Measurements from ENCODE around the gene PLEKHM3.
"Not testable (repeated sequence)": the region's sequence is repeated elsewhere in the genome, so short reads cannot be mapped to it uniquely, and the experiment has no call there.

PLEKHM3 gene

GRCh38 chr2:207914716-207915115, 110.6 kb downstream of the PLEKHM3 start:
- Histone ChIP-seq H3K27ac (no peak overlapping the region), H3K4me1 (no peaks in the 10 kb centered on the region), H3K9me3 (no peaks in the 10 kb centered on the region), H4K20me1 (no peaks in the 10 kb centered on the region), H3K4me2 (no peak overlapping the region), H3K27me3 (no peaks in the 10 kb centered on the region), H3K9ac (no peak overlapping the region), H3K36me3 (no peaks in the 10 kb centered on the region), H3K4me3 (no peak overlapping the region)
- no peak for TF ChIP-seq Cebpa-rat (IDR thresholded peaks at IDR 0.05)

DNA sequence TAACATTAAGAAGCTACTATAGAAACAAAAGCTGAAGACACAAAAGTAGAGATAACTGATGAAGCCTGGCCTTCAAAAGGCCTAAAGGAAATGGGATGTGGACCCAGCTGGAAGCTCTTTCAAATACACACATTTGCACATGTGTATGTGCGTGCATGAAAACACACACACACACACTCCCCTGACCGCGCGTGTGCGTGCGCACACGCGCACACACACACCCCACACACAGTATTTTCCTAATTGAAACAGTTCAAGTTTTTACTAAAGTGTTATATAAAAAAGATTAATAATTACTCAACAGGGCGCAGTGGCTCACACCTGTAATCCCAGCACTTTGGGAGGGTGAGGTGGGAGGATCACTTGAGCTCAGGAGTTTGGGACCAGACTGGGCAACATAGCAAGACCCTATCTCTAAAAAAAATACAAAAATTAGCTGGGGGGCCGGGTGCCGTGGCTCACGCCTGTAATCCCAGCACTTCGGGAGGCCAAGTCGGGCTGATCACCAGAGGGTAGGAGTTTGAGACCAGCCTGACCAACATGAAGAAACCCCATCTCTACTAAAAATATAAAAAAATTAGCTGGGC, 111.5 kb downstream of the PLEKHM3 start:
- Histone ChIP-seq H3K4me2 (no peak overlapping the region), H3K4me3 (no peak overlapping the region), H3K27ac (no peak overlapping the region), H3K27me3 (no peaks in the 10 kb centered on the region), H3K9me3 (no peaks in the 10 kb centered on the region), H3K9ac (no peak overlapping the region), H4K20me1 (no peaks in the 10 kb centered on the region), H3K4me1 (no peaks in the 10 kb centered on the region), H3K36me3 (no peaks in the 10 kb centered on the region)
- no peak for TF ChIP-seq Cebpa-rat (IDR thresholded peaks at IDR 0.05)

GRCh38 chr2:207911856-207912255, 113.5 kb downstream of the PLEKHM3 start:
- Histone ChIP-seq H3K4me3 (no peak overlapping the region), H3K9me3 (no peaks in the 10 kb centered on the region), H3K9ac (no peak overlapping the region), H4K20me1 (no peaks in the 10 kb centered on the region), H3K36me3 (no peaks in the 10 kb centered on the region), H3K27ac (no peak overlapping the region), H3K4me2 (no peak overlapping the region), H3K4me1 (no peaks in the 10 kb centered on the region), H3K27me3 (no peaks in the 10 kb centered on the region)
- no peak for TF ChIP-seq Cebpa-rat (IDR thresholded peaks at IDR 0.05)

DNA sequence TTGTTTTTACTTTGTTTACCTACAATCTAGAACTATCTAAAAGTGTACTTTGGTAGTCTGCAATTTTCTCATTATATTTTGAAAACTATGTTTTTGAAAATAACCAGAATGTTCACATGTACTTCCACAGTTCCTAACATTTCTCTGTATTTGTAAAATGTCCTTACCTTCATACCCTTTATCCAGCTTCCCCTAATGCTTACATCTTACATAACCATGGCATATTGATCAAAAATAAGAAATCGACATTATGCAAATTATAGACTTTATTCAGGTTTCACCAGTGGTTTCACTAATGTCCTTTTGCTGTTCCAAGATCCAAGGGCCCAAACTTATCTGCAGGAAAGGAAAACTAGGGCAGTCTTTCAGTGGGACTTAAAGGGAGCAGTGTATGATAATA, 114.1 kb downstream of the PLEKHM3 start:
- no peak for TF ChIP-seq Cebpa-rat (IDR thresholded peaks at IDR 0.05)
- no peak overlapping the region for H3K4me2 ChIP-seq
- H3K36me3 ChIP-seq: no peaks in the 10 kb centered on the region
- H3K27ac ChIP-seq: no peak overlapping the region
- no peaks in the 10 kb centered on the region for H3K27me3 ChIP-seq
- H3K9ac ChIP-seq: no peak overlapping the region
- no peaks in the 10 kb centered on the region for H4K20me1 ChIP-seq
- no peaks in the 10 kb centered on the region for H3K9me3 ChIP-seq
- no peaks in the 10 kb centered on the region for H3K4me1 ChIP-seq
- H3K4me3 ChIP-seq: no peak overlapping the region

GRCh38 chr2:207906495-207906894, 118.8 kb downstream of the PLEKHM3 start:
- H3K4me2 ChIP-seq, H3K27ac ChIP-seq, H3K4me3 ChIP-seq, H3K36me3 ChIP-seq, H4K20me1 ChIP-seq, H3K27me3 ChIP-seq, H3K4me1 ChIP-seq, H3K9me3 ChIP-seq, H3K9ac ChIP-seq: not testable (repeated sequence)

GRCh38 chr2:207905546-207905945, 119.8 kb downstream of the PLEKHM3 start:
- no peak overlapping the region for H3K4me2 ChIP-seq
- no peaks in the 10 kb centered on the region for H3K4me1 ChIP-seq
- H4K20me1 ChIP-seq: no peaks in the 10 kb centered on the region
- no peak for TF ChIP-seq Cebpa-rat (IDR thresholded peaks at IDR 0.05)
- H3K36me3 ChIP-seq: 0 out of 2 replicates have a peak, but pooled peaks cover 8% of the 10 kb centered on the region
- H3K4me3 ChIP-seq: no peak overlapping the region
- H3K9me3 ChIP-seq: no peaks in the 10 kb centered on the region
- no peak overlapping the region for H3K27ac ChIP-seq
- H3K27me3 ChIP-seq: no peaks in the 10 kb centered on the region
- no peak overlapping the region for H3K9ac ChIP-seq

DNA sequence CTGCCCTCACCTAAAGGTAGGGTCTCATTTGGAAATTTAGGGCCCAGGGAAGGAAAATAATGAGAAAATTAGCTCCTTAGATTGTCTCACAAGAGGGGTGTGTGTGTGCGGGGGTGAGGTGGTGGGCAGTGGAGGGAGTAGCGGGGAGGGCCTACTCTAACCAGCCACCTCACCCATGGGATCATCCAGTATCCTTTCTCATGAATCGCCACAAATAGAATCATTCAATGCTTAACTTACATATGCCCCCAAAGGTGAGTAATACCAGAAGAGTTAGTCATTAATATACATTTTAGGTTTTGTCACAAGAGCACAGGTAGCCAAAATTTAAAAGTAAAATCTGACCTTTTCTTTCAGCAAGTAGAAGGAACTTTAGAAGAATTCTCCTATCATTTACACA, 122.1 kb downstream of the PLEKHM3 start:
- no peak overlapping the region for H3K27ac ChIP-seq
- no peak overlapping the region for H3K4me3 ChIP-seq
- H3K4me1 ChIP-seq: no peaks in the 10 kb centered on the region
- H3K36me3 ChIP-seq: 0 out of 2 replicates have a peak, but pooled peaks cover 16% of the 10 kb centered on the region
- no peak overlapping the region for H3K9ac ChIP-seq
- H3K27me3 ChIP-seq: no peaks in the 10 kb centered on the region
- H3K9me3 ChIP-seq: no peaks in the 10 kb centered on the region
- H4K20me1 ChIP-seq: no peaks in the 10 kb centered on the region
- no peak overlapping the region for H3K4me2 ChIP-seq
- TF ChIP-seq Cebpa-rat (IDR thresholded peaks at IDR 0.05): no peak

GRCh38 chr2:207902821-207903220, 122.5 kb downstream of the PLEKHM3 start:
- no peaks in the 10 kb centered on the region for H3K4me1 ChIP-seq
- 0 out of 2 replicates have a peak, but pooled peaks cover 16% of the 10 kb centered on the region for H3K36me3 ChIP-seq
- TF ChIP-seq Cebpa-rat (IDR thresholded peaks at IDR 0.05): no peak
- no peaks in the 10 kb centered on the region for H3K27me3 ChIP-seq
- H3K4me3 ChIP-seq: no peak overlapping the region
- H3K9me3 ChIP-seq: no peaks in the 10 kb centered on the region
- H4K20me1 ChIP-seq: no peaks in the 10 kb centered on the region
- H3K27ac ChIP-seq: no peak overlapping the region
- H3K9ac ChIP-seq: no peak overlapping the region
- no peak overlapping the region for H3K4me2 ChIP-seq

GRCh38 chr2:207901829-207902228, 123.5 kb downstream of the PLEKHM3 start:
- Histone ChIP-seq H3K36me3 (0 out of 2 replicates have a peak, but pooled peaks cover 16% of the 10 kb centered on the region), H3K4me3 (no peak overlapping the region), H3K27ac (no peak overlapping the region), H3K9ac (no peak overlapping the region), H3K27me3 (no peaks in the 10 kb centered on the region), H3K4me1 (no peaks in the 10 kb centered on the region), H3K4me2 (no peak overlapping the region), H4K20me1 (no peaks in the 10 kb centered on the region), H3K9me3 (no peaks in the 10 kb centered on the region)
- no peak for TF ChIP-seq Cebpa-rat (IDR thresholded peaks at IDR 0.05)

- H4K20me1 ChIP-seq: no peaks in the 10 kb centered on the region
- H3K4me3 ChIP-seq: no peak overlapping the region
- H3K27me3 ChIP-seq: no peaks in the 10 kb centered on the region
- no peak overlapping the region for H3K9ac ChIP-seq
- TF ChIP-seq Cebpa-rat (IDR thresholded peaks at IDR 0.05): no peak
- no peaks in the 10 kb centered on the region for H3K9me3 ChIP-seq
- no peaks in the 10 kb centered on the region for H3K4me1 ChIP-seq
- H3K36me3 ChIP-seq: 0 out of 2 replicates have a peak, but pooled peaks cover 16% of the 10 kb centered on the region
- no peak overlapping the region for H3K4me2 ChIP-seq
- no peak overlapping the region for H3K27ac ChIP-seq
Observed at GRCh38 chr2:207901401-207901800, 123.9 kb downstream of the PLEKHM3 start.

DNA sequence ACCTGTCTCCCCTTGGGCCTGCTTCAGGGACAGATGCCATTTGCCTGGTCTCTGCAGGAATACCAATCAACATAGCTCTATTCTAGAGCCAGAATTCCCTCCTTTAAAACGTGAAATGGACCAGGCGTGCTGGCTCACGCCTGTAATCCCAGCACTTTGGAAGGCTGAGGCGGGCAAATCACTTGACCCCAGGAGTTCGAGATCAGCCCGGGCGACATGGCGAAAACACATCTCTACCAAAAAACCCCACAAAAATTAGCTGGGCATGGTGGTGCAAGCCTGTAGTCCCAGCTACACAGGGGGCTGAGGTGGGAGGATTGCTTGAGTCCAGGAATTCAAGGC, 127.0 kb downstream of the PLEKHM3 start:
- no peaks in the 10 kb centered on the region for H3K4me1 ChIP-seq

More for the DNA sequence above, 127.0 kb downstream of the PLEKHM3 start:
- Histone ChIP-seq H3K9ac (no peak overlapping the region), H3K36me3 (0 out of 2 replicates have a peak, but pooled peaks cover 16% of the 10 kb centered on the region), H3K27me3 (no peaks in the 10 kb centered on the region), H3K27ac (no peak overlapping the region), H3K4me3 (no peak overlapping the region), H3K9me3 (no peaks in the 10 kb centered on the region), H3K4me2 (no peak overlapping the region), H4K20me1 (no peaks in the 10 kb centered on the region)
- TF ChIP-seq Cebpa-rat (IDR thresholded peaks at IDR 0.05): no peak

Data from BLaER1 (cell line).